H1 (cell line): ENCODE results near the gene PLEKHA1. TPM values are rescaled to one million over a fixed set of nuclear protein-coding genes. Genes with fewer than 3 reads are reported as not detected.

Experiments used
- CTCF ChIA-PET: fragments of 300-600 bp; sonication (Branson Sonifier 250); formaldehyde crosslinking; loops from one replicate; lab custom pipeline; 2021; ENCODE audit not compliant: partially characterized antibody; lab: Charles Lee
- POLR2A ChIA-PET: fragments of 300-600 bp; sonication (Branson Sonifier 250); formaldehyde crosslinking; loops from one replicate; lab custom pipeline; 2021; ENCODE audit warnings: inconsistent platforms; ENCODE audit not compliant: partially characterized antibody; lab: Charles Lee
- DNase-seq, 2 experiments: peaks; one replicate each; pipeline versions ENCODE4 v3.0.0 to v3.0.0-alpha.2; 2010 to 2022; ENCODE audit warnings: low spot score in 2 of 2, low read depth in 1 of 2, mixed read lengths in 1 of 2
- FAIRE-seq: peaks from 2 replicates; lab custom pipeline; 2011; peaks lifted over from hg19 to GRCh38; lab: Jason Lieb, UNC
- H2AFZ ChIP-seq: 2 replicates; pipeline ENCODE4 v1.8.1; 2012; ENCODE audit warnings: low read length, inconsistent platforms
- H2AK5ac ChIP-seq: 2 replicates; pipeline ENCODE4 v1.6.1; 2013; ENCODE audit warnings: low read depth, low read length
- H2BK120ac ChIP-seq: replicated peaks from 2 replicates; pipeline ENCODE3; 2013; ENCODE audit warnings: low read depth, low read length, inconsistent platforms
- H2BK12ac ChIP-seq: 2 replicates; pipeline ENCODE4 v1.6.1; 2013; ENCODE audit warnings: low read depth, low read length
- H2BK15ac ChIP-seq: 2 replicates; pipeline ENCODE4 v1.6.1; 2013; ENCODE audit warnings: low read length
- H2BK20ac ChIP-seq: 2 replicates; pipeline ENCODE4 v1.6.1; 2013; ENCODE audit warnings: low read length
- H2BK5ac ChIP-seq: 2 replicates; pipeline ENCODE4 v1.6.1; 2013; ENCODE audit warnings: low read depth, low read length
- H3K14ac ChIP-seq: 2 replicates; pipeline ENCODE4 v1.6.1; 2013; ENCODE audit warnings: inconsistent platforms; ENCODE audit not compliant: insufficient read length
- H3K18ac ChIP-seq: 2 replicates; pipeline ENCODE4 v1.6.1; 2013; ENCODE audit warnings: low read length; ENCODE audit errors: extremely low read depth
- H3K23ac ChIP-seq: 2 replicates; pipeline ENCODE4 v1.6.1; 2013; ENCODE audit warnings: inconsistent platforms; ENCODE audit not compliant: insufficient read length
- H3K23me2 ChIP-seq: 2 replicates; pipeline ENCODE4 v1.6.1; 2013; ENCODE audit warnings: low read depth, low read length
- H3K27ac ChIP-seq: 2 replicates; pipeline ENCODE4 v1.6.1; 2011; ENCODE audit warnings: low read depth, low read length, inconsistent platforms
- H3K27me3 ChIP-seq, 4 experiments: replicated peaks in 1 of 4; 1 replicate in 1 of 4; 2 replicates in 3 of 4; pipeline versions ENCODE4 v1.6.1 to v1.8.1; 2011 to 2013; ENCODE audit warnings: low read length in 3 of 4, mild to moderate bottlenecking in 3 of 4, inconsistent platforms in 2 of 4, mixed read lengths in 2 of 4, moderate library complexity in 1 of 4; ENCODE audit not compliant: control insufficient read depth in 3 of 4, insufficient read depth in 3 of 4; ENCODE audit errors: extremely low read depth in 1 of 4
- H3K36me3 ChIP-seq, 4 experiments: 2 replicates each; pipeline versions ENCODE4 v1.6.1 to v1.8.1; 2011 to 2013; ENCODE audit warnings: mild to moderate bottlenecking in 4 of 4, low read length in 3 of 4, moderate library complexity in 2 of 4, control low read depth in 1 of 4, inconsistent platforms in 1 of 4; ENCODE audit not compliant: insufficient read depth in 4 of 4, control insufficient read depth in 2 of 4
- H3K4ac ChIP-seq: replicated peaks from 2 replicates; pipeline ENCODE3; 2013; ENCODE audit warnings: low read length, low read depth, mixed read lengths, inconsistent platforms; ENCODE audit not compliant: insufficient read length
- H3K4me1 ChIP-seq, 4 experiments: replicated peaks in 1 of 4; 1 replicate in 1 of 4; 2 replicates in 3 of 4; pipeline versions ENCODE4 v1.6.1 to v1.8.1; 2011 to 2013; ENCODE audit warnings: low read length in 3 of 4, inconsistent platforms in 2 of 4, mixed read lengths in 1 of 4; ENCODE audit not compliant: insufficient read depth in 4 of 4, control insufficient read depth in 3 of 4
- H3K4me2 ChIP-seq, 2 experiments: 2 replicates each; pipeline versions ENCODE4 v1.6.1 to v1.8.1; 2011 to 2013; ENCODE audit warnings: low read depth in 2 of 2, low read length in 2 of 2, control low read depth in 1 of 2, inconsistent platforms in 1 of 2, mild to moderate bottlenecking in 1 of 2; ENCODE audit not compliant: insufficient read depth in 1 of 2
- H3K4me3 ChIP-seq, 4 experiments: fragments of 200-600, 300-600 bp in 1 of 4; sonication (generic), shearing (Covaris generic), sonication (Bioruptor Twin) in 1 of 4; 2 replicates each; pipeline versions ENCODE4 v1.5.1 to v1.8.1; 2011 to 2016; ENCODE audit warnings: low read length in 4 of 4, low read depth in 3 of 4, control low read depth in 2 of 4, inconsistent platforms in 2 of 4, mild to moderate bottlenecking in 2 of 4, mixed read lengths in 1 of 4, moderate library complexity in 1 of 4; ENCODE audit not compliant: insufficient read depth in 2 of 4; ENCODE audit errors: extremely low read depth in 1 of 4
- H3K56ac ChIP-seq: replicated peaks from 2 replicates; pipeline ENCODE3; 2013; ENCODE audit warnings: low read depth, mild to moderate bottlenecking, mixed read lengths, low read length, inconsistent platforms; ENCODE audit not compliant: insufficient read length
- H3K79me1 ChIP-seq: 2 replicates; pipeline ENCODE4 v1.6.1; 2013; ENCODE audit warnings: low read depth, low read length, control low read depth
- H3K79me2 ChIP-seq, 2 experiments: 2 replicates each; pipeline versions ENCODE4 v1.6.1 to v1.8.1; 2012 to 2013; ENCODE audit warnings: low read length in 2 of 2, mild to moderate bottlenecking in 2 of 2, inconsistent platforms in 1 of 2; ENCODE audit not compliant: insufficient read depth in 2 of 2, control insufficient read depth in 1 of 2
- H3K9ac ChIP-seq, 4 experiments: replicated peaks in 1 of 4; 1 replicate in 1 of 4; 2 replicates in 3 of 4; pipeline versions ENCODE4 v1.6.1 to v1.8.1; 2011 to 2013; ENCODE audit warnings: low read depth in 3 of 4, low read length in 3 of 4, control low read depth in 2 of 4, mild to moderate bottlenecking in 2 of 4, moderate library complexity in 2 of 4, inconsistent platforms in 1 of 4; ENCODE audit errors: extremely low read depth in 1 of 4
- H3K9me3 ChIP-seq, 2 experiments: 2 replicates each; pipeline versions ENCODE4 v1.6.1 to v1.8.1; 2012 to 2013; ENCODE audit warnings: mild to moderate bottlenecking in 2 of 2, moderate library complexity in 2 of 2, control low read depth in 1 of 2, inconsistent platforms in 1 of 2, low read depth in 1 of 2, low read length in 1 of 2, mixed read lengths in 1 of 2; ENCODE audit not compliant: insufficient read depth in 2 of 2
- H4K20me1 ChIP-seq, 2 experiments: replicated peaks in 1 of 2; 2 replicates each; pipeline versions ENCODE3 to v1.8.1; 2011 to 2013; ENCODE audit warnings: inconsistent platforms in 2 of 2, low read length in 2 of 2, mild to moderate bottlenecking in 1 of 2; ENCODE audit not compliant: insufficient read depth in 2 of 2, control insufficient read depth in 1 of 2
- H4K5ac ChIP-seq: 2 replicates; pipeline ENCODE4 v1.6.1; 2013; ENCODE audit warnings: low read length, low read depth, mixed read lengths, inconsistent platforms; ENCODE audit not compliant: insufficient read length
- H4K8ac ChIP-seq: 2 replicates; pipeline ENCODE4 v1.8.0; 2013; ENCODE audit warnings: mild to moderate bottlenecking, moderate library complexity, low read length, inconsistent platforms; ENCODE audit not compliant: insufficient read depth; ENCODE audit errors: extremely low read depth
- H4K91ac ChIP-seq: replicated peaks from 2 replicates; pipeline ENCODE3; 2013; ENCODE audit warnings: low read length, mixed read lengths, inconsistent platforms; ENCODE audit not compliant: insufficient read length
- BRCA1 ChIP-seq: IDR thresholded peaks from 2 replicates; pipeline ENCODE4 v1.6.1; 2012; ENCODE audit warnings: low read depth, low read length, improper control_type of control experiment
- CEBPB ChIP-seq: IDR thresholded peaks from 2 replicates; pipeline ENCODE4 v1.6.1; 2012; ENCODE audit warnings: low read depth, low read length
- GABPA ChIP-seq: IDR thresholded peaks from 2 replicates; pipeline ENCODE4 v1.6.1; 2011; ENCODE audit warnings: mild to moderate bottlenecking, low read length, moderate library complexity, borderline replicate concordance; ENCODE audit not compliant: insufficient read depth
- JUND ChIP-seq: IDR thresholded peaks from 2 replicates; pipeline ENCODE4 v1.6.1; 2011; ENCODE audit warnings: mild to moderate bottlenecking, improper control_type of control experiment, low read length
- NANOG ChIP-seq: IDR thresholded peaks from 2 replicates; pipeline ENCODE4 v1.6.1; 2011; ENCODE audit warnings: low read length, low read depth, mild to moderate bottlenecking, inconsistent platforms; ENCODE audit not compliant: insufficient read depth, poor library complexity, severe bottlenecking
- NRF1 ChIP-seq: IDR thresholded peaks from 2 replicates; pipeline ENCODE4 v1.6.1; 2011; ENCODE audit warnings: mild to moderate bottlenecking, low read depth, low read length, improper control_type of control experiment
- PHF8 ChIP-seq: fragments of 200-600 bp; sonication (generic); conservative IDR thresholded peaks from 2 replicates; pipeline ENCODE4 v1.7.1; 2012; ENCODE audit warnings: low read depth, mild to moderate bottlenecking, inconsistent platforms, low read length, moderate library complexity
- POU5F1 ChIP-seq: IDR thresholded peaks from 2 replicates; pipeline ENCODE4 v1.6.1; 2011; ENCODE audit warnings: low read depth, mild to moderate bottlenecking, low read length, moderate library complexity
- RFX5 ChIP-seq: IDR thresholded peaks from 2 replicates; pipeline ENCODE4 v1.6.1; 2011; ENCODE audit warnings: low read depth, low read length, improper control_type of control experiment, borderline replicate concordance
- SIRT6 ChIP-seq: IDR thresholded peaks from one replicate; pipeline ENCODE4 v1.7.1; 2012; ENCODE audit warnings: low read length, inconsistent platforms
- SRF ChIP-seq: IDR thresholded peaks from 2 replicates; pipeline ENCODE4 v1.6.1; 2011; ENCODE audit warnings: mild to moderate bottlenecking, low read depth, low read length, moderate library complexity
- TAF7 ChIP-seq: optimal IDR thresholded peaks from 2 replicates; pipeline ENCODE3; 2011; ENCODE audit warnings: low read depth, mild to moderate bottlenecking, inconsistent platforms, low read length, moderate library complexity, borderline replicate concordance
- polyA plus RNA-seq, 7 experiments: library from polyadenylated mRNA; depleted of rRNA in 3 of 7; stranded (reverse) in 5 of 7; unstranded in 2 of 7; fragments of >200 nt in 5 of 7; fragments of 200-250 nt in 2 of 7; gene quantifications; 1 replicate in 5 of 7; 2 replicates in 1 of 7; 4 replicates in 1 of 7; pipeline versions ENCODE4 v1.2.1 to v1.2.3, GENCODE V29; 2011 to 2013; ENCODE audit warnings: missing spikeins in 2 of 7, mixed read lengths in 2 of 7
- total RNA-seq: library from RNA; stranded (reverse); fragmentation: NEBNext Ultra II Directional; extraction: Animal tissue kit (Norgen Biotek cat#: 25700); gene quantifications from 2 replicates; pipeline ENCODE4 v1.2.1, GENCODE V29; 2021
- TF ChIP-seq, protein P1 (sequence below), 3 experiments: IDR thresholded peaks; 1 replicate in 2 of 3; 2 replicates in 1 of 3; pipeline versions ENCODE4 v1.5.1 to v1.6.1; 2011; ENCODE audit warnings: low read length in 3 of 3, mild to moderate bottlenecking in 3 of 3, inconsistent platforms in 2 of 3, low read depth in 1 of 3, moderate library complexity in 1 of 3; ENCODE audit not compliant: insufficient read depth in 1 of 3; ENCODE audit errors: control extremely low read depth in 1 of 3

The PLEKHA1 gene
- total and polyA plus RNA-seq, 2 of the 8 experiments (the other 6 are each of a cell fraction or from before 2014, with no cell fraction given), result 15.6 to 39.7 TPM

DNA sequence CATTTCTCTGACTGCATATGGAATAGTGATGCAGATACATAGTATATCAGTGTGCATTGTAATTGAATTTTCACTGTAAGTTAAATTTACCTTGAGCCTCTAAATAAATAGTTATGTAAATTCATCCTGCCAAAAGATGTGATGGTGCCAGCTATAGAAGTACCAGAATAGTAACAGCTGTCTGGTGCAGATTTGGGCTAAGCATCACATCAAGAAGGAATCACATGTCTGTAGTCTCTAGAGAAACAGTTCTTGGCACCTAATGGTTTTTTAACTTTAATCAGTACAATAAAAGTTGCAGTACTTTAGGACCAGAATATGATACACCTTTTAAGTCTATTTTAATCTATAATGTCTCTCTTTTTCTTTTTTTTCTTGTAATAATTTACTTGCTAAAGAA lies 17.4 kb downstream of the PLEKHA1 start:
- Histone ChIP-seq H3K4ac (no peak overlapping the region), H3K23ac (no peak overlapping the region), H3K14ac (no peak overlapping the region), H3K4me1 (no peaks in the 10 kb centered on the region), H2AFZ (no peak overlapping the region), H2BK5ac (no peak overlapping the region), H3K36me3 (peaks cover 0 to 21% (median 5%) of the 10 kb centered on the region in 4 experiments; a peak in 3 of 8 replicates), H2BK20ac (no peak overlapping the region), H3K23me2 (no peaks in the 10 kb centered on the region), H3K9me3 (no peaks in the 10 kb centered on the region), H3K4me2 (no peak overlapping the region), H3K56ac (no peak overlapping the region), H3K4me3 (no peak overlapping the region), H4K8ac (no peak overlapping the region), H3K79me1 (no peaks in the 10 kb centered on the region; the same call in 1 of the 2 replicates), H3K27ac (no peak overlapping the region), H3K9ac (no peak overlapping the region), H4K20me1 (peaks cover 2% of the 10 kb centered on the region in 2 experiments), H3K79me2 (peaks cover 6 to 56% of the 10 kb centered on the region in 2 experiments; a peak in 3 of 4 replicates), H2BK15ac (no peak overlapping the region), H2BK120ac (no peak overlapping the region), H2AK5ac (no peak overlapping the region), H2BK12ac (no peak overlapping the region), H4K5ac (no peak overlapping the region), H3K27me3 (no peaks in the 10 kb centered on the region), H3K18ac (no peak overlapping the region), H4K91ac (no peak overlapping the region)
- CTCF ChIA-PET, result interaction anchor here (0.7 kb wide), 1 partner anchor 34 kb away, joined by 4 read pairs; no protein-coding TSS in a partner anchor
- no peak for FAIRE-seq
- no peak for DNase-seq
- POLR2A ChIA-PET, result no interaction called here
- no peak for TF ChIP-seq CEBPB
- no peak for TF ChIP-seq RFX5
- no peak for TF ChIP-seq GABPA
- TF ChIP-seq PHF8, result no peak
- TF ChIP-seq, protein P1, sequence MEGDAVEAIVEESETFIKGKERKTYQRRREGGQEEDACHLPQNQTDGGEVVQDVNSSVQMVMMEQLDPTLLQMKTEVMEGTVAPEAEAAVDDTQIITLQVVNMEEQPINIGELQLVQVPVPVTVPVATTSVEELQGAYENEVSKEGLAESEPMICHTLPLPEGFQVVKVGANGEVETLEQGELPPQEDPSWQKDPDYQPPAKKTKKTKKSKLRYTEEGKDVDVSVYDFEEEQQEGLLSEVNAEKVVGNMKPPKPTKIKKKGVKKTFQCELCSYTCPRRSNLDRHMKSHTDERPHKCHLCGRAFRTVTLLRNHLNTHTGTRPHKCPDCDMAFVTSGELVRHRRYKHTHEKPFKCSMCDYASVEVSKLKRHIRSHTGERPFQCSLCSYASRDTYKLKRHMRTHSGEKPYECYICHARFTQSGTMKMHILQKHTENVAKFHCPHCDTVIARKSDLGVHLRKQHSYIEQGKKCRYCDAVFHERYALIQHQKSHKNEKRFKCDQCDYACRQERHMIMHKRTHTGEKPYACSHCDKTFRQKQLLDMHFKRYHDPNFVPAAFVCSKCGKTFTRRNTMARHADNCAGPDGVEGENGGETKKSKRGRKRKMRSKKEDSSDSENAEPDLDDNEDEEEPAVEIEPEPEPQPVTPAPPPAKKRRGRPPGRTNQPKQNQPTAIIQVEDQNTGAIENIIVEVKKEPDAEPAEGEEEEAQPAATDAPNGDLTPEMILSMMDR (IDR thresholded peaks at IDR 0.05; ENCODE audit: control extremely low read depth in 1 of 3, insufficient read depth in 1 of 3, low read depth in 1 of 3, low read length in 3 of 3), result no peak
- TF ChIP-seq TAF7, result no peak
- no peak for TF ChIP-seq NANOG
- TF ChIP-seq SRF, result no peak
- no peak for TF ChIP-seq JUND
- TF ChIP-seq SIRT6, result no peak
- TF ChIP-seq BRCA1, result no peak
- no peak for TF ChIP-seq NRF1
- no peak for TF ChIP-seq POU5F1
